Measurements from ENCODE around the gene BTBD2.

Gene BTBD2

GRCh38 chr19:1970806-1971502 is 44.6 kb downstream of the BTBD2 start:
- no peaks in the 10 kb centered on the region for H4K20me1 ChIP-seq (ENCODE audit: insufficient read depth, low read length)
- DNase-seq, result no peak
- H3K4me1 ChIP-seq (ENCODE audit: low read length), result no peaks in the 10 kb centered on the region
- no peaks in the 10 kb centered on the region for H3F3A ChIP-seq (ENCODE audit: insufficient read depth, low read length)
- 0 out of 2 replicates have a peak, but pooled peaks cover 3% of the 10 kb centered on the region for H3K36me3 ChIP-seq (replicated peaks; ENCODE audit: insufficient read depth, low read length)
- no peak for TF ChIP-seq CTCF (IDR thresholded peaks at IDR 0.05; ENCODE audit: low read length)
- TF ChIP-seq EZH2 (optimal IDR thresholded peaks at IDR 0.05; ENCODE audit: low read depth, low read length), result no peak
- no peak for TF ChIP-seq EZH2phosphoT487 (IDR thresholded peaks at IDR 0.05; ENCODE audit: low read length)
- H3K9me2 ChIP-seq (replicated peaks; ENCODE audit: insufficient read depth, low read length), result no peaks in the 10 kb centered on the region
- H3K4me2 ChIP-seq (ENCODE audit: low read depth, low read length), result no peak overlapping the region
- no peak overlapping the region for H2AFZ ChIP-seq (ENCODE audit: low read length)
- no peak overlapping the region for H3K4me3 ChIP-seq (ENCODE audit: low read length)
- no peak overlapping the region for H3K27ac ChIP-seq (ENCODE audit: low read length)
- H3K9me3 ChIP-seq (replicated peaks; ENCODE audit: insufficient read depth, low read length), result no peaks in the 10 kb centered on the region
- H3K9ac ChIP-seq (ENCODE audit: low read length), result no peak overlapping the region
- peaks cover 82% of the 10 kb centered on the region for H3K79me2 ChIP-seq (ENCODE audit: low read length)
- H3K27me3 ChIP-seq (replicated peaks; ENCODE audit: insufficient read depth, low read length), result no peaks in the 10 kb centered on the region

GRCh38 chr19:1970003-1970805 is 45.3 kb downstream of the BTBD2 start:
- Histone ChIP-seq H3K9me2 (replicated peaks; ENCODE audit: insufficient read depth, low read length) (no peaks in the 10 kb centered on the region), H3K27me3 (replicated peaks; ENCODE audit: insufficient read depth, low read length) (no peaks in the 10 kb centered on the region), H3K4me1 (ENCODE audit: low read length) (no peaks in the 10 kb centered on the region), H3K4me3 (ENCODE audit: low read length) (no peak overlapping the region), H3F3A (ENCODE audit: insufficient read depth, low read length) (no peaks in the 10 kb centered on the region), H2AFZ (ENCODE audit: low read length) (no peak overlapping the region), H3K27ac (ENCODE audit: low read length) (no peak overlapping the region), H3K79me2 (ENCODE audit: low read length) (peaks cover 82% of the 10 kb centered on the region), H3K9me3 (replicated peaks; ENCODE audit: insufficient read depth, low read length) (no peaks in the 10 kb centered on the region), H3K36me3 (replicated peaks; ENCODE audit: insufficient read depth, low read length) (0 out of 2 replicates have a peak, but pooled peaks cover 3% of the 10 kb centered on the region), H3K9ac (ENCODE audit: low read length) (no peak overlapping the region), H3K4me2 (ENCODE audit: low read depth, low read length) (no peak overlapping the region), H4K20me1 (ENCODE audit: insufficient read depth, low read length) (no peaks in the 10 kb centered on the region)
- TF ChIP-seq EZH2 (optimal IDR thresholded peaks at IDR 0.05; ENCODE audit: low read depth, low read length) (no peak), CTCF (IDR thresholded peaks at IDR 0.05; ENCODE audit: low read length) (no peak), EZH2phosphoT487 (IDR thresholded peaks at IDR 0.05; ENCODE audit: low read length) (no peak)
- DNase-seq, result no peak

- no peak overlapping the region for H3K9ac ChIP-seq (ENCODE audit: low read length)
- H3K27ac ChIP-seq (ENCODE audit: low read length), result no peak overlapping the region
- 0 out of 2 replicates have a peak, but pooled peaks cover 3% of the 10 kb centered on the region for H3K36me3 ChIP-seq (replicated peaks; ENCODE audit: insufficient read depth, low read length)
- H3F3A ChIP-seq (ENCODE audit: insufficient read depth, low read length), result no peaks in the 10 kb centered on the region
- H3K4me2 ChIP-seq (ENCODE audit: low read depth, low read length), result no peak overlapping the region
- TF ChIP-seq CTCF (IDR thresholded peaks at IDR 0.05; ENCODE audit: low read length) (no peak), EZH2 (optimal IDR thresholded peaks at IDR 0.05; ENCODE audit: low read depth, low read length) (no peak), EZH2phosphoT487 (IDR thresholded peaks at IDR 0.05; ENCODE audit: low read length) (no peak)
- no peaks in the 10 kb centered on the region for H3K9me2 ChIP-seq (replicated peaks; ENCODE audit: insufficient read depth, low read length)
- H3K79me2 ChIP-seq (ENCODE audit: low read length), result peaks cover 78% of the 10 kb centered on the region
- no peaks in the 10 kb centered on the region for H4K20me1 ChIP-seq (ENCODE audit: insufficient read depth, low read length)
- no peak for DNase-seq
- H2AFZ ChIP-seq (ENCODE audit: low read length), result no peak overlapping the region
- H3K27me3 ChIP-seq (replicated peaks; ENCODE audit: insufficient read depth, low read length), result no peaks in the 10 kb centered on the region
- no peak overlapping the region for H3K4me3 ChIP-seq (ENCODE audit: low read length)
- no peaks in the 10 kb centered on the region for H3K9me3 ChIP-seq (replicated peaks; ENCODE audit: insufficient read depth, low read length)
- no peaks in the 10 kb centered on the region for H3K4me1 ChIP-seq (ENCODE audit: low read length)
Observed at GRCh38 chr19:1969176-1970002, 46.1 kb downstream of the BTBD2 start.

Measured in MM.1S (cell line).